ENCODE results near the gene NRXN2.

DNA sequence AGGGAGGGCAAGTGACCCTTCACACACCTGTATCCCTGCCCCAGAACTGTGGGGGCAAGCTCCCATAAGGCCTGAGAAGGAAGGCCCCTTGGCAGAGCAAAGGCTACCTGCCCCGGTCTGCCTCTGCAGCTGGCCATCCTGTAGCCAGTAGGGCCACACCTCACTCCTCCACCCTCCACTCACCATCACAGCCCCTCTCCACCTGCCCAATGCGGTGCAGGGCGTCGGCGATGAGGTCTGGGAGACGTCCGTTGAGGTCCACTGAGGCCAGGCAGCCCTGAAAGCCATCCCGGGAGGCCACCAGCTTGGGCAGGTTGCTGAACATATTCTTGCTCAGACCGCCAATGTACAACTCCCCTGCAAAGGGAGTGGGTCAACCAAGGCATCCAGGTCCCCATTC is 74.4 kb downstream of the NRXN2 start:
- TF ChIP-seq EZH2 (IDR thresholded peaks at IDR 0.05; ENCODE audit: insufficient read depth, poor library complexity, severe bottlenecking) (no peak), EZH2phosphoT487 (IDR thresholded peaks at IDR 0.05; ENCODE audit: insufficient read depth, low read depth) (no peak)

Measured in GM23248 (cell line).